GM18511 (cell line): ENCODE measurements around the gene TMEM132D.

Source experiments
- ATAC-seq: cut with Tn5 transposase; IDR thresholded peaks from one replicate; pipeline ENCODE4 v1.9.1; 2021; ENCODE audit warnings: mild to moderate bottlenecking, moderate library complexity; ENCODE audit not compliant: unreplicated experiment

TMEM132D gene

GRCh38 chr12:129481921-129482320 is 421.9 kb downstream of the TMEM132D start:
- no peak for ATAC-seq

GRCh38 chr12:129470196-129470595 is 433.6 kb downstream of the TMEM132D start:
- ATAC-seq, result no peak

GRCh38 chr12:129467726-129468125 is 436.1 kb downstream of the TMEM132D start:
- ATAC-seq, result no peak

GRCh38 chr12:129467289-129467688 is 436.5 kb downstream of the TMEM132D start:
- ATAC-seq, result no peak

- ATAC-seq, result no peak
Measured at GRCh38 chr12:129466499-129466898, 437.3 kb downstream of the TMEM132D start.

- no peak for ATAC-seq
Measured at GRCh38 chr12:129459886-129460285, 443.9 kb downstream of the TMEM132D start.

GRCh38 chr12:129446696-129447095 is 457.1 kb downstream of the TMEM132D start:
- ATAC-seq, result no peak

- ATAC-seq, result no peak
Measured at GRCh38 chr12:129440278-129440677, 463.5 kb downstream of the TMEM132D start.

- no peak for ATAC-seq
Measured at GRCh38 chr12:129434790-129435189, 469.0 kb downstream of the TMEM132D start.

GRCh38 chr12:129428240-129428936 is 475.4 kb downstream of the TMEM132D start:
- no peak for ATAC-seq

- ATAC-seq, result no peak
Measured at GRCh38 chr12:129423041-129423580, 480.7 kb downstream of the TMEM132D start.

GRCh38 chr12:129413295-129413694 is 490.5 kb downstream of the TMEM132D start:
- ATAC-seq, result no peak

- no peak for ATAC-seq
Measured at GRCh38 chr12:129409281-129409680, 494.5 kb downstream of the TMEM132D start.

- no peak for ATAC-seq
Measured at GRCh38 chr12:129404556-129404955, 499.3 kb downstream of the TMEM132D start.

GRCh38 chr12:129401572-129401971 is 502.3 kb downstream of the TMEM132D start:
- no peak for ATAC-seq

- ATAC-seq, result no peak
Measured at GRCh38 chr12:129394177-129394825, 509.5 kb downstream of the TMEM132D start.

- ATAC-seq, result no peak
Measured at GRCh38 chr12:129393357-129393937, 510.4 kb downstream of the TMEM132D start.

GRCh38 chr12:129385637-129385990 is 518.2 kb downstream of the TMEM132D start:
- ATAC-seq, result no peak

GRCh38 chr12:129383956-129384355 is 519.9 kb downstream of the TMEM132D start:
- no peak for ATAC-seq

- ATAC-seq, result no peak
Measured at GRCh38 chr12:129381715-129382114, 522.1 kb downstream of the TMEM132D start.

GRCh38 chr12:129379076-129379804 is 524.6 kb downstream of the TMEM132D start:
- ATAC-seq, result no peak
